K562 (cell line): ENCODE results near the gene DNAJB4. TPM values are rescaled to one million over a fixed set of nuclear protein-coding genes. Genes with fewer than 3 reads are reported as not detected.

Experiments
- CTCFL ChIP-seq: IDR thresholded peaks from 2 replicates; pipeline ENCODE4 v1.6.1; 2011; ENCODE audit warnings: borderline replicate concordance, low read depth, mild to moderate bottlenecking, moderate library complexity, low read length; ENCODE audit not compliant: insufficient read depth, poor library complexity, severe bottlenecking
- HMBOX1 ChIP-seq: sonication (generic); IDR thresholded peaks from 2 replicates; pipeline ENCODE4 v1.6.1; 2016
- KLF1 ChIP-seq: fragments of 450-650 bp; IDR thresholded peaks from 2 replicates; pipeline ENCODE4 v1.6.1; 2016; ENCODE audit warnings: missing genetic modification characterization, missing compliant biosample characterization
- KLF6 ChIP-seq: fragments of 250-450 bp; sonication (Bioruptor Pico); IDR thresholded peaks from 2 replicates; pipeline ENCODE4 v1.4.0; 2020; ENCODE audit warnings: mild to moderate bottlenecking, moderate library complexity, borderline replicate concordance
- MAFK ChIP-seq: IDR thresholded peaks from 2 replicates; pipeline ENCODE4 v1.6.1; 2011; ENCODE audit warnings: low read length, improper control_type of control experiment
- NR0B1 ChIP-seq: fragments of 450-650 bp; IDR thresholded peaks from one replicate; pipeline ENCODE4 v1.6.1; 2018; ENCODE audit warnings: mild to moderate bottlenecking, moderate library complexity; ENCODE audit not compliant: partially characterized antibody
- WHSC1 ChIP-seq: IDR thresholded peaks from one replicate; pipeline ENCODE4 v1.6.1; 2012; ENCODE audit warnings: low read length, control low read depth, inconsistent platforms
- ZBTB40 ChIP-seq, 2 experiments: fragments of 450-650 bp in 1 of 2; sonication (generic) in 1 of 2; formaldehyde crosslinking in 1 of 2; IDR thresholded peaks; 2 replicates each; pipeline versions ENCODE4 v1.7.1 to v1.9.0; 2016 to 2022; ENCODE audit warnings: inconsistent platforms in 1 of 2, mild to moderate bottlenecking in 1 of 2, missing genetic modification reagents in 1 of 2
- ZNF146 ChIP-seq: IDR thresholded peaks from one replicate; pipeline ENCODE4 v1.6.1; 2018; ENCODE audit warnings: missing compliant biosample characterization; ENCODE audit not compliant: unreplicated experiment
- ZNF253 ChIP-seq: fragments of 250-450 bp; sonication (Bioruptor Pico); conservative IDR thresholded peaks from 2 replicates; pipeline ENCODE4 v1.6.1; 2021; ENCODE audit warnings: mild to moderate bottlenecking
- ZNF76 ChIP-seq: fragments of 250-450 bp; sonication (Bioruptor Pico); IDR thresholded peaks from 2 replicates; pipeline ENCODE4 v1.4.0; 2020; ENCODE audit warnings: mild to moderate bottlenecking, moderate library complexity, borderline replicate concordance
- ZNF780A ChIP-seq: fragments of 250-450 bp; sonication (Bioruptor Pico); IDR thresholded peaks from 2 replicates; pipeline ENCODE4 v1.5.0; 2021; ENCODE audit warnings: mild to moderate bottlenecking
- polyA plus RNA-seq, 8 experiments: library from polyadenylated mRNA; depleted of rRNA in 4 of 8; stranded (reverse) in 5 of 8; unstranded in 3 of 8; fragments of >200 nt; fragmentation: Nextera tagmentation in 2 of 8; fragmentation: Illumina TruSeq in 1 of 8; extraction: Ambion mirVana in 2 of 8; extraction: Trizol in 1 of 8; gene quantifications; 2 replicates each; pipeline versions ENCODE4 v1.2.1 to v1.2.3, GENCODE V29; 2011 to 2014; ENCODE audit warnings: inconsistent platforms in 1 of 8, missing spikeins in 1 of 8
- total RNA-seq, 7 experiments: library from RNA; depleted of rRNA in 6 of 7; stranded (reverse); fragments of >200 nt in 6 of 7; fragmentation: Illumina TruSeq in 2 of 7; extraction: Trizol in 2 of 7; gene quantifications; 2 replicates each; pipeline versions ENCODE4 v1.2.1 to v1.2.3, GENCODE V29; 2011 to 2021; ENCODE audit warnings: low replicate concordance in 1 of 7

DNAJB4 gene
- total and polyA plus RNA-seq, 9 of the 15 experiments (the other 6 are each of a cell fraction or from before 2014, with no cell fraction given) = 8.5 to 27.7 (median 19.8) TPM

GRCh38 chr1:77978969-77979876 is 25.5 kb upstream of the DNAJB4 start, which contains the start of gene FUBP1 (continued):
- TF ChIP-seq ZNF253 (CRISPR knock-in tag) = no peak
- TF ChIP-seq ZNF146 = no peak
- TF ChIP-seq KLF6 (CRISPR knock-in tag) = peak; percentile 51; the same call in 1 of the 2 replicates
- TF ChIP-seq ZBTB40 (IDR thresholded peaks at IDR 0.05) = peak; percentile 12; the same call in 1 of the 2 replicates
- TF ChIP-seq ZBTB40 (CRISPR knock-in tag; IDR thresholded peaks at IDR 0.05) = no peak
- no peak for TF ChIP-seq NR0B1
- TF ChIP-seq ZNF780A (CRISPR knock-in tag) = no peak
- no peak for TF ChIP-seq MAFK
- no peak for TF ChIP-seq WHSC1
- TF ChIP-seq CTCFL = no peak
- peak; percentile 38; the same call in 1 of the 2 replicates for TF ChIP-seq KLF1 (tag)
- no peak for TF ChIP-seq ZNF76 (CRISPR knock-in tag)
- peak; percentile 66; the same call in 1 of the 2 replicates for TF ChIP-seq HMBOX1
